Activated CD4-positive, alpha-beta T cell treated with anti-CD3 and anti-CD28 coated beads for 1 hour (primary cell): Measurements from ENCODE around the gene LAMTOR2.

ENCODE experiments used
- DNase-seq: peaks from one replicate; pipeline ENCODE4 v3.0.0-alpha.2; 2020

LAMTOR2 gene

GRCh38 chr1:156100205-156100995 is 45.8 kb downstream of the LAMTOR2 start:
- no peak for DNase-seq

- no peak for DNase-seq
These were observed 47.3 kb downstream of the LAMTOR2 start for GRCh38 chr1:156101880-156102279.

GRCh38 chr1:156102633-156103511 is 48.3 kb downstream of the LAMTOR2 start:
- DNase-seq: no peak

- no peak for DNase-seq
These were observed 49.0 kb downstream of the LAMTOR2 start for GRCh38 chr1:156103521-156103947.

GRCh38 chr1:156104065-156104810 is 49.7 kb downstream of the LAMTOR2 start:
- DNase-seq: no peak

- no peak for DNase-seq
These were observed 50.6 kb downstream of the LAMTOR2 start for GRCh38 chr1:156104861-156105832.

- no peak for DNase-seq
These were observed 52.3 kb downstream of the LAMTOR2 start for GRCh38 chr1:156106624-156107488.

- no peak for DNase-seq
These were observed 53.5 kb downstream of the LAMTOR2 start for GRCh38 chr1:156108057-156108456.
